Muscle layer of duodenum (tissue), 2 donors: Measurements from ENCODE around the gene PACRG.
"Not testable (repeated sequence)": the region's sequence is repeated elsewhere in the genome, so short reads cannot be mapped to it uniquely, and the experiment has no call there.

Source experiments
- H3K27ac ChIP-seq: one replicate; pipeline ENCODE4 v1.7.0; 2013; ENCODE audit warnings: mild to moderate bottlenecking, low read length
- H3K27me3 ChIP-seq: one replicate; pipeline ENCODE4 v1.7.0; 2013; ENCODE audit warnings: low read depth, mild to moderate bottlenecking, control low read depth, low read length
- H3K36me3 ChIP-seq, 2 donors: one replicate each; pipeline ENCODE4 v1.7.0; 2013; ENCODE audit warnings: low read length in 2 of 2, control low read depth in 1 of 2, mild to moderate bottlenecking in 1 of 2; ENCODE audit not compliant: insufficient read depth in 2 of 2, control insufficient read depth in 1 of 2
- H3K4me1 ChIP-seq, 2 donors: one replicate each; pipeline ENCODE4 v1.7.0; 2013; ENCODE audit warnings: low read length in 2 of 2, mild to moderate bottlenecking in 2 of 2, control low read depth in 1 of 2, moderate library complexity in 1 of 2; ENCODE audit not compliant: insufficient read depth in 2 of 2, control insufficient read depth in 1 of 2
- H3K4me3 ChIP-seq, 2 donors: one replicate each; pipeline ENCODE4 v1.7.0; 2013; ENCODE audit warnings: low read length in 2 of 2, low read depth in 1 of 2, mild to moderate bottlenecking in 1 of 2
- H3K9me3 ChIP-seq, 2 donors: one replicate each; pipeline ENCODE4 v1.7.0; 2013; ENCODE audit warnings: low read length in 2 of 2, control low read depth in 1 of 2, mild to moderate bottlenecking in 1 of 2; ENCODE audit not compliant: control insufficient read depth in 1 of 2
- donor health status: healthy.

PACRG gene

GRCh38 chr6:163310096-163310972 lies 582.6 kb downstream of the PACRG start:
- H3K27ac ChIP-seq: no peak overlapping the region
- no peak overlapping the region for H3K4me3 ChIP-seq
- no peaks in the 10 kb centered on the region for H3K27me3 ChIP-seq
- H3K9me3 ChIP-seq: no peaks in the 10 kb centered on the region
- no peaks in the 10 kb centered on the region for H3K36me3 ChIP-seq
- no peaks in the 10 kb centered on the region for H3K4me1 ChIP-seq

DNA sequence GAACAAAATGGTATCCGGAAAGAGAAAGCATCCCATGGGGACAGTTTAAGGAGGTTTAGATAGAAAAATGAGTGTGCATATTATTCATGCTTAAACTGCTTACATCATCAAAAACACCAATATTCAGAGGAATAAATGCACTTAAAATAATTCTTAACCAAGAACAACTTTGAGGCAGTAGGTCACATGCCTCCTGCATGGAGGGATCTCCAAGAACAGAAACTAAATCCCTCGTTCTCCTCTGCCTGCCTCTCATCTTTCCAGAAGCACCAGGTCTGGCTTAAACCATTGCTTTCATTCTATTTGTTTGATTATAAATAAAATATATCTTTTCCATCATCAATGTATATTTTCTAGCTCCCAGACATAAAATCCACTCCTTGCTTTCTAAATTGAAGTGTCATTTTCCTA lies 583.2 kb downstream of the PACRG start:
- Histone ChIP-seq H3K9me3 (no peaks in the 10 kb centered on the region), H3K27ac (no peak overlapping the region), H3K4me3 (no peak overlapping the region), H3K27me3 (no peaks in the 10 kb centered on the region), H3K4me1 (no peaks in the 10 kb centered on the region), H3K36me3 (no peaks in the 10 kb centered on the region)

- no peak overlapping the region for H3K4me3 ChIP-seq
- H3K27me3 ChIP-seq: no peaks in the 10 kb centered on the region
- no peaks in the 10 kb centered on the region for H3K9me3 ChIP-seq
- no peak overlapping the region for H3K27ac ChIP-seq
- H3K36me3 ChIP-seq: no peaks in the 10 kb centered on the region
- no peaks in the 10 kb centered on the region for H3K4me1 ChIP-seq
Measured at GRCh38 chr6:163311830-163312229, 584.1 kb downstream of the PACRG start.

GRCh38 chr6:163313566-163313965 lies 585.8 kb downstream of the PACRG start:
- Histone ChIP-seq H3K36me3 (no peaks in the 10 kb centered on the region), H3K27ac (no peak overlapping the region)

DNA sequence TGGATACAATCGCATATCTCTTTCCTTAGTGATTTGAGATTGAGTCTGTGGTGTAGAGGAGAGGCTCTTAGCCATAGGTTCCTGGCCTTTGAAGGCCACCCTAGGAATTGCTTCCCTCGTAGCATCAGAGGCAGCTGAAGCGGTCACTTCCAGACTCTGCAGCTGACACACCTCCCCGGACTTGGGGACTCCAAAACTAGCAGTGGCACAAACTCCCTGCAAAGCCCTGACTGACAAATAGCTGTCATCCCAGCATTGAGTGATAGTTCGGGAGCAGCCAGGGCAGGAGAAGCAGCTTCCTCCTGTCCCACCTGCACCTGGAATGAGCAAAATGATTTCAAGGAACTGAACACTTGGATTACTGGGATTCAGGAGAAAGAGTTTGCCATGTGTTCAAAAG lies 586.2 kb downstream of the PACRG start:
- Histone ChIP-seq H3K4me3 (no peak overlapping the region), H3K27ac (no peak overlapping the region), H3K9me3 (no peaks in the 10 kb centered on the region)

More at GRCh38 chr6:163313566-163313965, 585.8 kb downstream of the PACRG start:
- Histone ChIP-seq H3K4me3 (no peak overlapping the region), H3K4me1 (no peaks in the 10 kb centered on the region), H3K9me3 (no peaks in the 10 kb centered on the region), H3K27me3 (no peaks in the 10 kb centered on the region)

GRCh38 chr6:163314791-163315470 lies 587.2 kb downstream of the PACRG start:
- Histone ChIP-seq H3K4me1 (no peaks in the 10 kb centered on the region), H3K27ac (no peak overlapping the region)

More for the DNA sequence above, 586.2 kb downstream of the PACRG start:
- no peaks in the 10 kb centered on the region for H3K27me3 ChIP-seq
- H3K4me1 ChIP-seq: no peaks in the 10 kb centered on the region
- H3K36me3 ChIP-seq: no peaks in the 10 kb centered on the region

GRCh38 chr6:163316866-163317495 lies 589.2 kb downstream of the PACRG start:
- H3K9me3 ChIP-seq, H3K27ac ChIP-seq, H3K4me3 ChIP-seq, H3K4me1 ChIP-seq, H3K27me3 ChIP-seq, H3K36me3 ChIP-seq: not testable (repeated sequence)

More at GRCh38 chr6:163314791-163315470, 587.2 kb downstream of the PACRG start:
- Histone ChIP-seq H3K27me3 (no peaks in the 10 kb centered on the region), H3K4me3 (no peak overlapping the region), H3K36me3 (no peaks in the 10 kb centered on the region), H3K9me3 (no peaks in the 10 kb centered on the region)

GRCh38 chr6:163318071-163318786 lies 590.5 kb downstream of the PACRG start:
- H3K36me3 ChIP-seq: no peaks in the 10 kb centered on the region
- H3K9me3 ChIP-seq: no peaks in the 10 kb centered on the region
- no peak overlapping the region for H3K27ac ChIP-seq
- no peak overlapping the region for H3K4me3 ChIP-seq
- no peaks in the 10 kb centered on the region for H3K27me3 ChIP-seq
- H3K4me1 ChIP-seq: peaks cover 0 to 6% of the 10 kb centered on the region in 2 donors

DNA sequence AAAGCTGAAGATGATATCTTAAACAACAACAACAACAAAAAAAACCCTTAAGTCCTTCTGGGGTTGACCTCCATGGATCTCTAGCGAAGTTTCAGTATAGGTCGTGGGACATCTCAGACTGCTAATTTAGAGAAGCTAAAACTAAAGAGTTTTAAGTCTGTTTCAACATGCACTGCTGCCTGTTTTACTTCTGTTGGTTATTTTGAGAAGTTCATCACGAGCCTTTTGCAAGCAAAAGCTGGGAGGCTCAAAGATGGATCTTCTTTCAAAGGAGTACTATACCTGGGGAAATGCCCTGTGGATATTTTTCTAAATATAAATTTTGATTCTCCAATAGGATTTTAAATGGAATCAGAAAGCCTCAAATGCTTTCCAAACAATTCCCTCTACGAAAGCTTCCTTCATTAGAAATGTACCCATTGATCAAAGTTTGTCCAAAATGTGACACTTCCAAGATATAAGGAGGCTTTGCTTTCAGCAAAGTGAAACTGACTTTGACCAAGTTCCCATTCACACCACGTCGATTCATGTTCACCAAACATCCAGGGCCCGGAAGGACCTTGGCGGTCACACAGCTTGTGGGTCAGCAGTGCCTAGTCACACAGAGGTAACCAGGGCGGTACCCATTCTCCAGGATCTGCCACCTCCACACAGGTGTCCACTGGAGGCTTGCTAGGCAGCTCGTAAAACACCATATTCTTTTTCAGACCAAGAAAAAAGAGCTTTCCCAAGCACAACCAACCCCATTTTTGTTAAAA lies 592.0 kb downstream of the PACRG start:
- Histone ChIP-seq H3K36me3 (no peaks in the 10 kb centered on the region), H3K27ac (no peak overlapping the region), H3K9me3 (no peaks in the 10 kb centered on the region), H3K4me1 (peaks cover 0 to 7% of the 10 kb centered on the region in 2 donors), H3K27me3 (no peaks in the 10 kb centered on the region), H3K4me3 (no peak overlapping the region)

- Histone ChIP-seq H3K4me3 (no peak overlapping the region), H3K27me3 (no peaks in the 10 kb centered on the region), H3K9me3 (no peaks in the 10 kb centered on the region), H3K36me3 (no peaks in the 10 kb centered on the region), H3K27ac (no peak overlapping the region), H3K4me1 (peaks cover 0 to 11% of the 10 kb centered on the region in 2 donors)
Measured at GRCh38 chr6:163320402-163320801, 592.6 kb downstream of the PACRG start.
